HepG2 (cell line): Measurements from ENCODE around the gene NEK7. TPM values are rescaled to one million over a fixed set of nuclear protein-coding genes. Genes with fewer than 3 reads are reported as not detected.
A peak's percentile ranks its signal among the peaks of the same experiment; 100 is the strongest.

Experiments
- ARID2 ChIP-seq: sonication (generic); formaldehyde crosslinking; IDR thresholded peaks from 2 replicates; pipeline ENCODE4 v1.8.1; 2022; ENCODE audit warnings: mild to moderate bottlenecking, missing genetic modification reagents, borderline replicate concordance
- ARNTL ChIP-seq: sonication (generic); formaldehyde crosslinking; IDR thresholded peaks from 2 replicates; pipeline ENCODE4 v1.4.0; 2020; ENCODE audit warnings: mild to moderate bottlenecking, missing genetic modification reagents
- ERF ChIP-seq: IDR thresholded peaks from 2 replicates; pipeline ENCODE4 v1.6.1; 2018; ENCODE audit warnings: missing biosample characterization, missing genetic modification reagents
- ESRRA ChIP-seq: sonication (generic); formaldehyde crosslinking; IDR thresholded peaks from 2 replicates; pipeline ENCODE4 v1.5.1; 2020; ENCODE audit warnings: mild to moderate bottlenecking, low read depth, missing genetic modification reagents
- JUND ChIP-seq: sonication (generic); formaldehyde crosslinking; IDR thresholded peaks from 2 replicates; pipeline ENCODE4 v1.8.0; 2022; ENCODE audit warnings: mild to moderate bottlenecking, missing genetic modification reagents
- KLF16 ChIP-seq, 2 experiments: sonication (generic) in 1 of 2; formaldehyde crosslinking in 1 of 2; IDR thresholded peaks; 2 replicates each; pipeline versions ENCODE4 v1.6.1 to v1.8.0; 2016 to 2023; ENCODE audit warnings: missing genetic modification reagents in 2 of 2, missing compliant biosample characterization in 1 of 2
- NCOR1 ChIP-seq: fragments of 200-600 bp; sonication (generic); IDR thresholded peaks from 2 replicates; pipeline ENCODE4 v1.7.0; 2017; ENCODE audit warnings: antibody characterized with exemption, low read length, borderline replicate concordance
- RORA ChIP-seq: sonication (generic); formaldehyde crosslinking; IDR thresholded peaks from 2 replicates; pipeline ENCODE4 v1.5.0; 2020; ENCODE audit warnings: mild to moderate bottlenecking, missing genetic modification reagents, moderate library complexity
- SALL1 ChIP-seq: sonication (generic); formaldehyde crosslinking; IDR thresholded peaks from 2 replicates; pipeline ENCODE4 v1.8.0; 2022; ENCODE audit warnings: mild to moderate bottlenecking, missing genetic modification reagents
- SIN3A ChIP-seq: IDR thresholded peaks from 2 replicates; pipeline ENCODE4 v1.6.1; 2011; ENCODE audit warnings: low read depth, mild to moderate bottlenecking, control low read depth, low read length, borderline replicate concordance
- SOX6 ChIP-seq, 2 experiments: fragments of 450-650 bp in 1 of 2; sonication (generic) in 1 of 2; formaldehyde crosslinking in 1 of 2; IDR thresholded peaks; 2 replicates each; pipeline versions ENCODE4 v1.4.0 to v1.6.1; 2017 to 2020; ENCODE audit warnings: antibody characterized with exemption in 1 of 2, mild to moderate bottlenecking in 1 of 2, missing genetic modification reagents in 1 of 2
- YY1 ChIP-seq: IDR thresholded peaks from 2 replicates; pipeline ENCODE4 v1.6.1; 2011; ENCODE audit warnings: low read length, low read depth, moderate library complexity, mild to moderate bottlenecking; ENCODE audit not compliant: insufficient read depth, insufficient replicate concordance
- ZFX ChIP-seq: sonication (generic); formaldehyde crosslinking; IDR thresholded peaks from 2 replicates; pipeline ENCODE4 v1.4.0; 2020; ENCODE audit warnings: mild to moderate bottlenecking, low read depth, missing genetic modification reagents, moderate library complexity
- ZNF136 ChIP-seq: sonication (generic); formaldehyde crosslinking; IDR thresholded peaks from 2 replicates; pipeline ENCODE4 v1.8.1; 2022; ENCODE audit warnings: low read depth, mild to moderate bottlenecking, moderate library complexity, missing genetic modification reagents
- ZNF350 ChIP-seq: sonication (generic); formaldehyde crosslinking; IDR thresholded peaks from 2 replicates; pipeline ENCODE4 v1.4.0; 2020; ENCODE audit warnings: mild to moderate bottlenecking, low read depth, missing genetic modification reagents, borderline replicate concordance
- ZNF446 ChIP-seq: sonication (generic); formaldehyde crosslinking; IDR thresholded peaks from 2 replicates; pipeline ENCODE4 v1.5.0; 2020; ENCODE audit warnings: mild to moderate bottlenecking, missing genetic modification reagents
- ZNF460 ChIP-seq: sonication (generic); formaldehyde crosslinking; IDR thresholded peaks from 2 replicates; pipeline ENCODE4 v1.5.1; 2020; ENCODE audit warnings: missing genetic modification reagents, mild to moderate bottlenecking, borderline replicate concordance
- ZNF543 ChIP-seq: sonication (generic); formaldehyde crosslinking; IDR thresholded peaks from 2 replicates; pipeline ENCODE4 v1.4.0; 2020; ENCODE audit warnings: mild to moderate bottlenecking, missing genetic modification reagents
- ZNF556 ChIP-seq: sonication (generic); formaldehyde crosslinking; IDR thresholded peaks from 2 replicates; pipeline ENCODE4 v1.4.0; 2020; ENCODE audit warnings: mild to moderate bottlenecking, missing genetic modification reagents, borderline replicate concordance
- ZNF709 ChIP-seq: sonication (generic); formaldehyde crosslinking; IDR thresholded peaks from 2 replicates; pipeline ENCODE4 v1.5.0; 2020; ENCODE audit warnings: mild to moderate bottlenecking, missing genetic modification reagents
- ZNF772 ChIP-seq: sonication (generic); formaldehyde crosslinking; IDR thresholded peaks from 2 replicates; pipeline ENCODE4 v1.5.0; 2020; ENCODE audit warnings: mild to moderate bottlenecking, missing genetic modification reagents
- ZSCAN20 ChIP-seq: sonication (generic); formaldehyde crosslinking; IDR thresholded peaks from 2 replicates; pipeline ENCODE4 v1.4.0; 2020; ENCODE audit warnings: missing genetic modification reagents, mild to moderate bottlenecking, borderline replicate concordance
- ZSCAN31 ChIP-seq: sonication (generic); formaldehyde crosslinking; IDR thresholded peaks from 2 replicates; pipeline ENCODE4 v1.5.0; 2020; ENCODE audit warnings: low read depth, mild to moderate bottlenecking, missing genetic modification reagents
- polyA plus RNA-seq, 8 experiments: library from polyadenylated mRNA; depleted of rRNA in 3 of 8; stranded (reverse) in 7 of 8; unstranded in 1 of 8; fragments of >200 nt; fragmentation: Illumina TruSeq in 4 of 8; extraction: Trizol in 4 of 8; gene quantifications; 2 replicates each; pipeline versions ENCODE4 v1.2.1 to v1.2.3, GENCODE V29; 2011 to 2016; ENCODE audit warnings: low read depth in 4 of 8, missing spikeins in 1 of 8, mixed read lengths in 1 of 8; ENCODE audit not compliant: insufficient read depth in 1 of 8
- total RNA-seq, 5 experiments: library from RNA; depleted of rRNA; stranded (reverse); fragments of >200 nt; fragmentation: Illumina TruSeq; extraction: Trizol; gene quantifications; 2 replicates each; pipeline ENCODE4 v1.2.3, GENCODE V29; 2016; ENCODE audit warnings: low read depth in 1 of 5
- TF ChIP-seq, protein P1 (sequence below): sonication (generic); formaldehyde crosslinking; IDR thresholded peaks from 2 replicates; pipeline ENCODE4 v1.4.0; 2020; ENCODE audit warnings: missing genetic modification reagents
- TF ChIP-seq, protein P2 (sequence below): IDR thresholded peaks from 2 replicates; pipeline ENCODE4 v1.4.0; 2020; ENCODE audit warnings: mild to moderate bottlenecking, missing genetic modification reagents

The NEK7 gene
- total and polyA plus RNA-seq, 2 of the 13 experiments (the other 11 are each of a cell fraction or from before 2014, with no cell fraction given): 18.1 to 19.2 TPM

DNA sequence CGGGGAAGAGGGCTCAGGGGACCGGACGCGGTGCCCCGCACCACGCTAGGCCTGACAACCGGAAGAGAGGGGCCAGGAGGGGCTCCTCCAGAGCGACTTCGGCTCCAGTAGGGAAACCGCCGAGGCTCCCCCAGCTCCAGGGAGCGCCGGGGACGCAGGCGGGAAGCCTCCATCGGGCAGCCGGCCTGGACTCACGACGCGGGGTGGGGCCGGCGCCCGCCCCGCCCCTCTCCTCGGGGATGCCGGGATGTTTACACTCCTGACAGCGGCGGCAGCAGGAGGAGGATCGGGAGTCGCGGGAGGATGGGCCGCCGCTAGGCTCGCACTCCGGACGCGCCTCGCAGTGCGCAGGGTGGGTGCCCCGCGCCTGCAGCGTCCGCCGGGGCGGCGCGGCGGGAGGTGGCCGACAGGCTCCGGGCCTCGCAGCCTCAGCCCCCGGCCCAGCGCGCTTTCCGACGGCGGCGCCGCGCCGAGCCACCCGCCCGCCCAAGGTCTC is at the start of gene NEK7 (continued):
- TF ChIP-seq, protein P1, sequence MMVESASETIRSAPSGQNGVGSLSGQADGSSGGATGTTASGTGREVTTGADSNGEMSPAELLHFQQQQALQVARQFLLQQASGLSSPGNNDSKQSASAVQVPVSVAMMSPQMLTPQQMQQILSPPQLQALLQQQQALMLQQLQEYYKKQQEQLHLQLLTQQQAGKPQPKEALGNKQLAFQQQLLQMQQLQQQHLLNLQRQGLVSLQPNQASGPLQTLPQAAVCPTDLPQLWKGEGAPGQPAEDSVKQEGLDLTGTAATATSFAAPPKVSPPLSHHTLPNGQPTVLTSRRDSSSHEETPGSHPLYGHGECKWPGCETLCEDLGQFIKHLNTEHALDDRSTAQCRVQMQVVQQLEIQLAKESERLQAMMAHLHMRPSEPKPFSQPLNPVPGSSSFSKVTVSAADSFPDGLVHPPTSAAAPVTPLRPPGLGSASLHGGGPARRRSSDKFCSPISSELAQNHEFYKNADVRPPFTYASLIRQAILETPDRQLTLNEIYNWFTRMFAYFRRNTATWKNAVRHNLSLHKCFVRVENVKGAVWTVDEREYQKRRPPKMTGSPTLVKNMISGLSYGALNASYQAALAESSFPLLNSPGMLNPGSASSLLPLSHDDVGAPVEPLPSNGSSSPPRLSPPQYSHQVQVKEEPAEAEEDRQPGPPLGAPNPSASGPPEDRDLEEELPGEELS (CRISPR knock-in tag): 0 out of 2 replicates have a peak, but pooled peaks have one; percentile 55
- peak; percentile 65; the same call in 1 of the 2 replicates for TF ChIP-seq SALL1 (CRISPR knock-in tag)
- 0 out of 2 replicates have a peak, but pooled peaks have one; percentile 23 for TF ChIP-seq ESRRA
- no peak for TF ChIP-seq RORA (CRISPR knock-in tag)
- TF ChIP-seq ZNF136 (CRISPR knock-in tag): peak; percentile 92; the same call in 1 of the 2 replicates
- peak; percentile 43 for TF ChIP-seq ZFX (CRISPR knock-in tag)
- TF ChIP-seq ZNF446 (CRISPR knock-in tag): 0 out of 2 replicates have a peak, but pooled peaks have one; percentile 18
- no peak for TF ChIP-seq JUND (CRISPR knock-in tag)
- peak; percentile 74 for TF ChIP-seq YY1
- peak; percentile 62; the same call in 1 of the 2 replicates for TF ChIP-seq SIN3A
- TF ChIP-seq ZSCAN31 (CRISPR knock-in tag): peak; percentile 58; the same call in 1 of the 2 replicates
- no peak for TF ChIP-seq ZSCAN20 (CRISPR knock-in tag)
- TF ChIP-seq, protein P2, sequence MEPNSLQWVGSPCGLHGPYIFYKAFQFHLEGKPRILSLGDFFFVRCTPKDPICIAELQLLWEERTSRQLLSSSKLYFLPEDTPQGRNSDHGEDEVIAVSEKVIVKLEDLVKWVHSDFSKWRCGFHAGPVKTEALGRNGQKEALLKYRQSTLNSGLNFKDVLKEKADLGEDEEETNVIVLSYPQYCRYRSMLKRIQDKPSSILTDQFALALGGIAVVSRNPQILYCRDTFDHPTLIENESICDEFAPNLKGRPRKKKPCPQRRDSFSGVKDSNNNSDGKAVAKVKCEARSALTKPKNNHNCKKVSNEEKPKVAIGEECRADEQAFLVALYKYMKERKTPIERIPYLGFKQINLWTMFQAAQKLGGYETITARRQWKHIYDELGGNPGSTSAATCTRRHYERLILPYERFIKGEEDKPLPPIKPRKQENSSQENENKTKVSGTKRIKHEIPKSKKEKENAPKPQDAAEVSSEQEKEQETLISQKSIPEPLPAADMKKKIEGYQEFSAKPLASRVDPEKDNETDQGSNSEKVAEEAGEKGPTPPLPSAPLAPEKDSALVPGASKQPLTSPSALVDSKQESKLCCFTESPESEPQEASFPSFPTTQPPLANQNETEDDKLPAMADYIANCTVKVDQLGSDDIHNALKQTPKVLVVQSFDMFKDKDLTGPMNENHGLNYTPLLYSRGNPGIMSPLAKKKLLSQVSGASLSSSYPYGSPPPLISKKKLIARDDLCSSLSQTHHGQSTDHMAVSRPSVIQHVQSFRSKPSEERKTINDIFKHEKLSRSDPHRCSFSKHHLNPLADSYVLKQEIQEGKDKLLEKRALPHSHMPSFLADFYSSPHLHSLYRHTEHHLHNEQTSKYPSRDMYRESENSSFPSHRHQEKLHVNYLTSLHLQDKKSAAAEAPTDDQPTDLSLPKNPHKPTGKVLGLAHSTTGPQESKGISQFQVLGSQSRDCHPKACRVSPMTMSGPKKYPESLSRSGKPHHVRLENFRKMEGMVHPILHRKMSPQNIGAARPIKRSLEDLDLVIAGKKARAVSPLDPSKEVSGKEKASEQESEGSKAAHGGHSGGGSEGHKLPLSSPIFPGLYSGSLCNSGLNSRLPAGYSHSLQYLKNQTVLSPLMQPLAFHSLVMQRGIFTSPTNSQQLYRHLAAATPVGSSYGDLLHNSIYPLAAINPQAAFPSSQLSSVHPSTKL (CRISPR knock-in tag): peak; percentile 43
- TF ChIP-seq SOX6 (IDR thresholded peaks at IDR 0.05): no peak
- TF ChIP-seq SOX6 (CRISPR knock-in tag; IDR thresholded peaks at IDR 0.05): peak; percentile 27; the same call in 1 of the 2 replicates
- TF ChIP-seq ZNF460 (CRISPR knock-in tag): no peak
- no peak; the same call in 1 of the 2 replicates for TF ChIP-seq ERF (CRISPR knock-in tag)
- TF ChIP-seq KLF16 (CRISPR knock-in tag; IDR thresholded peaks at IDR 0.05): peak in 1 of 2 experiments; percentile 44; a peak in 1 of 4 replicates
- peak; percentile 76; the same call in 1 of the 2 replicates for TF ChIP-seq ZNF772 (CRISPR knock-in tag)
- no peak for TF ChIP-seq ARNTL (CRISPR knock-in tag)
- TF ChIP-seq ZNF350 (CRISPR knock-in tag): no peak; the same call in 1 of the 2 replicates
- no peak for TF ChIP-seq ARID2
- TF ChIP-seq ZNF543 (CRISPR knock-in tag): 0 out of 2 replicates have a peak, but pooled peaks have one; percentile 23
- no peak for TF ChIP-seq ZNF556 (CRISPR knock-in tag)
- peak; percentile 37; the same call in 1 of the 2 replicates for TF ChIP-seq ZNF709
- TF ChIP-seq NCOR1: no peak; the same call in 1 of the 2 replicates
